AG10803 (cell line): Measurements from ENCODE around the gene HECTD1.
"Not testable (repeated sequence)": the region's sequence is repeated elsewhere in the genome, so short reads cannot be mapped to it uniquely, and the experiment has no call there.

Source experiments
- DNase-seq: peaks from one replicate; pipeline ENCODE4 v3.0.0; 2010; ENCODE audit warnings: low read depth
- H3K4me3 ChIP-seq: 2 replicates; pipeline ENCODE4 v1.5.1; 2011; ENCODE audit warnings: mild to moderate bottlenecking, low read length, control low read depth
- TF ChIP-seq, protein P1 (sequence below): conservative IDR thresholded peaks from 2 replicates; pipeline ENCODE4 v1.5.1; 2011; ENCODE audit warnings: mild to moderate bottlenecking, low read length, control low read depth, inconsistent platforms

HECTD1 gene

DNA sequence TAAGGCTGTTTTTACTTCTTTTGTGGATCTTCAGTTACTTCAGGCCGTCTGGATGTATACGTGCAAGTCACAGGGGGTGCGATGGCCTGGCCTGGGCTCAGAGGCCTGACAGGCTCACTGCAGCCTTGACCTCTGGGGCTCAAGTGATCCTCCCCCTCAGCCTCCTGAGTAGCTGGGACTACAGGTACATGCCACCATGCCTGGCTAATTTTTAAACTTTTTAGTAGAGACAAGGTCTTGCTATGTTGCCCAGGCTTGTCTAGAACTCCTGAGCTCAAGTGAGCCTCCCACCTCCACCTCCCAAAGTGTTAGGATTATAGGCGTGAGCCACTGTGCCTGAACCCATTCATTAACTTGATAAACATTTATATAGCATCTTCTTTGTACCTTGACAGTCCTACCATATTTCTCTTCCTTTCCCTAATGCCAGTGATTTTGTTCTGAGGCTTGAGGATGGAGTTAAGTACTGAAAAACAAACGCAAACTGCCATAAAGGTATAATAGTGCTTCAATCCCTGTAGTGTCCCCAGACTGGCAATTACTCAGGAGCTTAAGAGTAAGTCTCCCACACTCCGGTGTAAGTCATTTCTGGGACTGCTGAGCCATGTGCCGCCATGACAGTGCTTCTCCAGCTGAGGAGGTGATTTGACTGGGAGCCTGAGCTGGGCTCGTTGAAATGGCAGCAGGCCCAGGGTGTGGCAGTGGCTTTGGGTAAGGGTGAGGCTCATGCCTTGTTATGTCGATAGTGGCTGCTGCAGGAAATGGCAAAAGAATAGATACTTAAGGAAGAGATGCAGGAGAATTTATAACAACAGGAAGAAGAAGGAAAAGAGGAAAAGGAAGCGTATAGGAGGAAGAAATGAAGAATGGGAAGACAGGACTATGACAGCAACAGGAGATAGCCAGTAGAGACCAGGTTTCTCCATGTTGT, 43.7 kb upstream of the HECTD1 start:
- no peak overlapping the region for H3K4me3 ChIP-seq
- TF ChIP-seq, protein P1, sequence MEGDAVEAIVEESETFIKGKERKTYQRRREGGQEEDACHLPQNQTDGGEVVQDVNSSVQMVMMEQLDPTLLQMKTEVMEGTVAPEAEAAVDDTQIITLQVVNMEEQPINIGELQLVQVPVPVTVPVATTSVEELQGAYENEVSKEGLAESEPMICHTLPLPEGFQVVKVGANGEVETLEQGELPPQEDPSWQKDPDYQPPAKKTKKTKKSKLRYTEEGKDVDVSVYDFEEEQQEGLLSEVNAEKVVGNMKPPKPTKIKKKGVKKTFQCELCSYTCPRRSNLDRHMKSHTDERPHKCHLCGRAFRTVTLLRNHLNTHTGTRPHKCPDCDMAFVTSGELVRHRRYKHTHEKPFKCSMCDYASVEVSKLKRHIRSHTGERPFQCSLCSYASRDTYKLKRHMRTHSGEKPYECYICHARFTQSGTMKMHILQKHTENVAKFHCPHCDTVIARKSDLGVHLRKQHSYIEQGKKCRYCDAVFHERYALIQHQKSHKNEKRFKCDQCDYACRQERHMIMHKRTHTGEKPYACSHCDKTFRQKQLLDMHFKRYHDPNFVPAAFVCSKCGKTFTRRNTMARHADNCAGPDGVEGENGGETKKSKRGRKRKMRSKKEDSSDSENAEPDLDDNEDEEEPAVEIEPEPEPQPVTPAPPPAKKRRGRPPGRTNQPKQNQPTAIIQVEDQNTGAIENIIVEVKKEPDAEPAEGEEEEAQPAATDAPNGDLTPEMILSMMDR = no peak
- no peak for DNase-seq

DNA sequence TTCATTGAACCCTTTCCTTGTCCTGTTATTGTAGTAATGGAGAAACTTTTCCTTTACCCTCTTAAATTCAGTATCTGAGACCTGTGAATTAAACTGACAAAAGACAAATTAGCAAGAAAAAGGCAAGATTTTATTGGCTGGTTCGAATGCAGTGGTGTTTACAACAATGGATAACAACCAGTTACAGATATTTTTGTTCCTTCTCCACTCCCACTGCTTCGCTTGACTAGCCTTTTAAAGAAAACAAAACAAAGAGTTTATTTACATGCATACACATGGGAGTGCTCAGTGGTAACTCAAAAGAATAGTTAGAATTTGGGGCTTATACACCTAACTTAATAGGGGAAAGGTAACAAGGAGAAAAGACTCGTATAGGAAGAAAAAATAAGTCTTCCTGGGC, 37.0 kb upstream of the HECTD1 start:
- no peak overlapping the region for H3K4me3 ChIP-seq
- no peak for DNase-seq
- TF ChIP-seq, protein P1 = no peak

- H3K4me3 ChIP-seq = no peak overlapping the region
- DNase-seq = no peak
Measured at GRCh38 chr14:31243860-31244259, 36.3 kb upstream of the HECTD1 start.

GRCh38 chr14:31242161-31242940, 34.8 kb upstream of the HECTD1 start:
- H3K4me3 ChIP-seq = not testable (repeated sequence)
- peak; percentile 21 for DNase-seq

More at GRCh38 chr14:31243860-31244259, 36.3 kb upstream of the HECTD1 start:
- TF ChIP-seq, protein P1 = no peak

DNA sequence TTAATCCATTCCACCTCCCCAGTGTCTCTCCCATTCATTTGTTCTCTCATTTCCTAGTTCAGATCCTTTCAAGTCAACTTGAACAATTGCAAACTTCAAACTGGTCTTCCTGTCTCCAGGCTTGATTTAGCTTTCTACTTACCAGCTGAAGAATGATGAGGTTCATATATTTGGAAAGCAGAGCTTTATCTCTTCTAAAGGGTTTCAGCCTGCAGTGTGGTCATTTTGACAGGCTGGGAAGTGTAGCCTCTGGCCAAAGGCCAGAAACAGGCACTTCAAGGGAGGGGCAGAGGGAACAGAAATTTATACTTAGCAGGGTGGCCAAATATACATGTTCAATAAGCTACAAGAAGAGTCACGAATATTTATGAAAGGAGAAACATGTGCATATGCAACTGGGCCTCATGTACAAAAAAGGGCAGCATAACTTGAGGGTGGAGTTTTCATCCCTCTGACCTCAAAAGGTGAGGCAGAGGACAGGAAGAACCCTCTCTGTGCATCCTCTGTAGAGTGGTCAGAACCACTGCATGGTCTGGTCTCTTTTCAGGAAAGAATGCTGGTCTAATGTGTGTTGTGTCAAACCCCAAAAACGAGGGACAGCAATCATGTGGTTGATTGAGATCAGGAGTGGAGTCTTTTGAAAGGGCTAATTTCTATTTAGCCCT, 34.0 kb upstream of the HECTD1 start:
- TF ChIP-seq, protein P1 = no peak
- H3K4me3 ChIP-seq = no peak overlapping the region
- DNase-seq = no peak

- TF ChIP-seq, protein P1 = no peak
- no peak for DNase-seq
- H3K4me3 ChIP-seq = no peak overlapping the region
Measured at GRCh38 chr14:31239741-31240140, 32.1 kb upstream of the HECTD1 start.

- DNase-seq = no peak
- no peak overlapping the region for H3K4me3 ChIP-seq
- TF ChIP-seq, protein P1 = no peak
Measured at GRCh38 chr14:31235462-31235861, 27.9 kb upstream of the HECTD1 start.
